GM23338 (cell line): ENCODE data around the gene MAT2A. TPM values are rescaled to one million over a fixed set of nuclear protein-coding genes. Genes with fewer than 3 reads are reported as not detected.

Source experiments
- ATAC-seq: fragments of 200-7000 bp; cut with Tn5 transposase; 3 replicates; pipeline ENCODE4 v1.9.1; 2020
- DNase-seq: peaks from one replicate; pipeline ENCODE4 v3.0.0-alpha.2; 2015; ENCODE audit warnings: low spot score
- H2AFZ ChIP-seq: fragments of 200-600 bp; sonication (generic); 2 replicates; pipeline ENCODE4 v1.8.0; 2016; ENCODE audit warnings: antibody characterized with exemption, mild to moderate bottlenecking, moderate library complexity
- H3F3A ChIP-seq: fragments of 200-600 bp; sonication (generic); replicated peaks from 2 replicates; pipeline ENCODE4 v1.8.0; 2017; ENCODE audit warnings: antibody characterized with exemption, mixed run types, low read depth
- H3K27ac ChIP-seq: fragments of 200-600 bp; sonication (generic); 2 replicates; pipeline ENCODE4 v1.6.1; 2016; ENCODE audit warnings: low read depth
- H3K27me3 ChIP-seq: fragments of 200-600 bp; sonication (generic); 2 replicates; pipeline ENCODE4 v1.8.0; 2016; ENCODE audit warnings: mild to moderate bottlenecking, mixed run types, moderate library complexity; ENCODE audit not compliant: insufficient read depth
- H3K36me3 ChIP-seq: fragments of 200-600 bp; sonication (generic); 2 replicates; pipeline ENCODE4 v1.8.0; 2016; ENCODE audit warnings: mild to moderate bottlenecking; ENCODE audit not compliant: insufficient read depth
- H3K4me1 ChIP-seq: fragments of 200-600 bp; sonication (generic); 2 replicates; pipeline ENCODE4 v1.8.0; 2016; ENCODE audit warnings: mild to moderate bottlenecking, moderate library complexity; ENCODE audit not compliant: insufficient read depth
- H3K4me2 ChIP-seq: fragments of 200-600 bp; sonication (generic); 2 replicates; pipeline ENCODE4 v1.7.1; 2017; ENCODE audit warnings: mixed run types
- H3K4me3 ChIP-seq: fragments of 200-600 bp; sonication (generic); 2 replicates; pipeline ENCODE4 v1.6.1; 2016; ENCODE audit warnings: mixed run types
- H3K79me2 ChIP-seq: fragments of 200-600 bp; sonication (generic); replicated peaks from 2 replicates; pipeline ENCODE4 v1.8.0; 2017; ENCODE audit warnings: mild to moderate bottlenecking; ENCODE audit not compliant: insufficient read depth
- H3K9me2 ChIP-seq: fragments of 200-600 bp; sonication (generic); 2 replicates; pipeline ENCODE4 v1.8.0; 2017; ENCODE audit not compliant: insufficient read depth
- H4K20me1 ChIP-seq: fragments of 200-600 bp; sonication (generic); replicated peaks from 2 replicates; pipeline ENCODE4 v1.8.0; 2017; ENCODE audit warnings: mild to moderate bottlenecking; ENCODE audit not compliant: insufficient read depth
- H3K27ac Mint-ChIP-seq: 2 replicates; pipeline ENCODE4 v1.8.0; 2020; ENCODE audit warnings: inconsistent platforms, mild to moderate bottlenecking, moderate library complexity, mixed read lengths
- H3K27me3 Mint-ChIP-seq: 3 replicates; pipeline ENCODE4 v1.8.0; 2022; ENCODE audit warnings: low read depth, mild to moderate bottlenecking, moderate library complexity, mixed read lengths, inconsistent platforms; ENCODE audit not compliant: insufficient read depth, poor library complexity
- H3K36me3 Mint-ChIP-seq: 3 replicates; pipeline ENCODE4 v1.8.0; 2021; ENCODE audit warnings: low read depth, mild to moderate bottlenecking, inconsistent platforms, moderate library complexity, mixed read lengths
- H3K4me1 Mint-ChIP-seq: 3 replicates; pipeline ENCODE4 v1.8.0; 2020; ENCODE audit warnings: mild to moderate bottlenecking, inconsistent platforms, mixed read lengths
- H3K4me3 Mint-ChIP-seq: 3 replicates; pipeline ENCODE4 v1.8.0; 2021; ENCODE audit warnings: moderate library complexity, mild to moderate bottlenecking, inconsistent platforms, mixed read lengths
- H3K9me3 Mint-ChIP-seq: 3 replicates; pipeline ENCODE4 v1.8.0; 2020; ENCODE audit warnings: moderate library complexity, mild to moderate bottlenecking, inconsistent platforms, mixed read lengths
- EZH2phosphoT487 ChIP-seq: fragments of 200-600 bp; sonication (generic); IDR thresholded peaks from one replicate; pipeline ENCODE4 v1.8.1; 2018; ENCODE audit warnings: antibody characterized with exemption; ENCODE audit not compliant: unreplicated experiment
- JUNB ChIP-seq: IDR thresholded peaks from one replicate; pipeline ENCODE4 v1.6.1; 2016; ENCODE audit warnings: antibody characterized with exemption; ENCODE audit not compliant: unreplicated experiment
- NANOG ChIP-seq: IDR thresholded peaks from 2 replicates; pipeline ENCODE4 v1.6.1; 2016; ENCODE audit warnings: antibody characterized with exemption, borderline replicate concordance
- POLR2AphosphoS5 ChIP-seq: IDR thresholded peaks from 2 replicates; pipeline ENCODE4 v1.6.1; 2016; ENCODE audit warnings: antibody characterized with exemption, low read depth
- REST ChIP-seq: IDR thresholded peaks from one replicate; pipeline ENCODE4 v1.6.1; 2018; ENCODE audit warnings: antibody characterized with exemption; ENCODE audit not compliant: unreplicated experiment
- STAT1 ChIP-seq: IDR thresholded peaks from one replicate; pipeline ENCODE4 v1.6.1; 2016; ENCODE audit warnings: antibody characterized with exemption; ENCODE audit not compliant: unreplicated experiment
- ZNF114 ChIP-seq: fragments of 250-450 bp; sonication (Bioruptor Pico); IDR thresholded peaks from 2 replicates; pipeline ENCODE4 v1.5.0; 2020; ENCODE audit warnings: mild to moderate bottlenecking, moderate library complexity
- ZNF462 ChIP-seq: fragments of 250-450 bp; sonication (Bioruptor Pico); IDR thresholded peaks from 2 replicates; pipeline ENCODE4 v1.5.0; 2020; ENCODE audit warnings: mild to moderate bottlenecking, moderate library complexity
- polyA plus RNA-seq: library from polyadenylated mRNA; unstranded; fragments of >200 nt; fragmentation: Nextera tagmentation; extraction: Ambion mirVana; gene quantifications from 2 replicates; pipeline ENCODE4 v1.2.1, GENCODE V29; 2016
- total RNA-seq: library from RNA; depleted of rRNA; stranded (reverse); fragments of >200 nt; shearing (Covaris generic); gene quantifications from 2 replicates; pipeline ENCODE4 v1.2.3, GENCODE V29; 2014

The MAT2A gene
- total and polyA plus RNA-seq, 2 experiments from 2014 or later: 105 to 232 TPM

- no peak for TF ChIP-seq ZNF462 (CRISPR knock-in tag)
- TF ChIP-seq POLR2AphosphoS5: no peak
- no peak for TF ChIP-seq REST
- no peak for TF ChIP-seq NANOG
- TF ChIP-seq ZNF114: no peak
These were observed 10.6 kb upstream of the MAT2A start (continued) for GRCh38 chr2:85528355-85528754.

GRCh38 chr2:85529809-85530208 is 9.2 kb upstream of the MAT2A start:
- no peak overlapping the region for H3K4me3 Mint-ChIP-seq
- Histone ChIP-seq H3K4me3 (no peak overlapping the region), H3K27ac (no peak overlapping the region), H3K36me3 (no peaks in the 10 kb centered on the region), H3K27me3 (no peaks in the 10 kb centered on the region), H3K79me2 (no peaks in the 10 kb centered on the region), H3F3A (no peaks in the 10 kb centered on the region), H4K20me1 (no peaks in the 10 kb centered on the region), H3K4me2 (no peak overlapping the region), H3K4me1 (peaks cover 2% of the 10 kb centered on the region; the same call in 1 of the 2 replicates), H2AFZ (no peak overlapping the region), H3K9me2 (no peaks in the 10 kb centered on the region)
- no peak for ATAC-seq
- peaks cover 9% of the 10 kb centered on the region for H3K27me3 Mint-ChIP-seq
- H3K9me3 Mint-ChIP-seq: no peaks in the 10 kb centered on the region; the same call in 2 of the 3 replicates
- no peaks in the 10 kb centered on the region for H3K36me3 Mint-ChIP-seq
- DNase-seq: no peak
- peaks cover 13% of the 10 kb centered on the region for H3K4me1 Mint-ChIP-seq
- H3K27ac Mint-ChIP-seq: no peak overlapping the region
- TF ChIP-seq STAT1 (no peak), JUNB (no peak), EZH2phosphoT487 (no peak)
